ENCODE measurements around the gene KRTAP10-6. TPM values are rescaled to one million over a fixed set of nuclear protein-coding genes. Genes with fewer than 3 reads are reported as not detected.

The KRTAP10-6 gene
- total RNA-seq, 1 experiment from 2014 or later = not detected

DNA sequence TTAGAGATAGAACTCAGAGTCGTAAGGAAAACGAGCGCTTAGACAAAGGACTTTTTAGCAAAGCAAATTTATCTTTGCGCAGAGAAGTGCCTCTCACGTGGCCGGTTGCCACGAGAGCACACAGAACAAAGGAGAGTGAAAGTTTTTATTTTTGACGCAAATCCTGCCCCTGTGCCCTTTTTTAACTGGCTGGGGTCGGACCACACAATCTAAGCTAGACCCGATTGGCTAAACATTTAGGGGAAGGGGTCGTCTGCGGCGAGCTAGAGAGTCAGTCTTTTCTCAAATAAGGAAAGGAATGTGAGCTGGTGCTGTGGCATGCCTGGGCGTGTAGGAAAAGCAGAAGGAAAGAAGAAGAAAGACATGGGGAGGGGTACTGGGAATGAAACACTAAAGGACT, 43.4 kb downstream of the KRTAP10-6 start:
- H2AFZ ChIP-seq (ENCODE audit: low read depth, low read length, poor library complexity, severe bottlenecking) = no peak overlapping the region

DNA sequence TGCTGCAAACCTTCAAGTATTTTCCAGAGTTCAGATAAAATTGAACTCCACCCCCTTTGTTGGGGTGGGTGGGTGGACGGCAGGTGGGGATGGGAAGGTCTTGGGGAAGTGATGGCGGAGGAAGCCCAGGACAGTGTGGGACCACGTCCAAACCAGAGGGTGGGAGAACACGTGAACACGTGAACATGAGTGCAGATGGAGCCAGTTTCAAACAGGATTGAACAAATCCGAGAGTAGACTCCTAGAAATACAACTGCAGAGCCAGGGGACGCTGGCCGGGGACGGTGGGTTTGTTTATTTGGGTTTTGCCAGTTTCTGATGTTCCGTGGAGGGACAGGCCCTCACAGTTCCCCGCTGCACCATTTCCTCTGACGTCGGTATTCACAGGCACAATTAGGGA, 43.9 kb downstream of the KRTAP10-6 start:
- Histone ChIP-seq H3K9me3 (ENCODE audit: control insufficient read depth in 1 of 2, insufficient read depth in 1 of 2, low read depth in 1 of 2, low read length in 2 of 2) (peaks cover 5 to 12% of the 10 kb centered on the region in 2 experiments), H3K36me3 (ENCODE audit: control insufficient read depth in 1 of 2, insufficient read depth in 2 of 2, low read length in 2 of 2) (no peaks in the 10 kb centered on the region), H3K9ac (ENCODE audit: low read length) (no peak overlapping the region), H3K27me3 (ENCODE audit: insufficient read depth, low read length) (no peaks in the 10 kb centered on the region), H3K27ac (ENCODE audit: low read depth, low read length) (no peak overlapping the region), H3K4me1 (ENCODE audit: control insufficient read depth in 1 of 2, insufficient read depth in 2 of 2, low read length in 2 of 2) (no peaks in the 10 kb centered on the region), H2AFZ (ENCODE audit: low read depth, low read length, poor library complexity, severe bottlenecking) (no peak overlapping the region), H4K20me1 (ENCODE audit: insufficient read depth) (no peaks in the 10 kb centered on the region), H3K79me2 (ENCODE audit: insufficient read depth, low read length) (no peaks in the 10 kb centered on the region), H3K4me3 (replicated peaks in 1 of 2; ENCODE audit: low read depth in 1 of 2, low read length in 2 of 2) (no peak overlapping the region), H3K9me2 (ENCODE audit: insufficient read depth) (no peaks in the 10 kb centered on the region), H3K4me2 (ENCODE audit: low read length) (no peak overlapping the region)
- RAD21 ChIA-PET (ENCODE audit: low non-redundant PET in 1 of 2, low total read pairs in 2 of 2, uncharacterized antibody in 2 of 2, unreplicated experiment in 2 of 2) = no interaction called here
- DNase-seq (ENCODE audit: low read depth, low spot score) = no peak
- no TSS peak for BruUV-seq (replicated peaks)
- intact Hi-C loops (cut with micrococcal nuclease) = no loop called here
- POLR2A ChIA-PET = no interaction called here
- no peak for ATAC-seq
- CTCF ChIA-PET = no interaction called here
- no peak for TF ChIP-seq ZNF274 (IDR thresholded peaks at IDR 0.05; ENCODE audit: low read depth, low read length)
- no peak for TF ChIP-seq JUND (IDR thresholded peaks at IDR 0.05)
- TF ChIP-seq, protein P1, sequence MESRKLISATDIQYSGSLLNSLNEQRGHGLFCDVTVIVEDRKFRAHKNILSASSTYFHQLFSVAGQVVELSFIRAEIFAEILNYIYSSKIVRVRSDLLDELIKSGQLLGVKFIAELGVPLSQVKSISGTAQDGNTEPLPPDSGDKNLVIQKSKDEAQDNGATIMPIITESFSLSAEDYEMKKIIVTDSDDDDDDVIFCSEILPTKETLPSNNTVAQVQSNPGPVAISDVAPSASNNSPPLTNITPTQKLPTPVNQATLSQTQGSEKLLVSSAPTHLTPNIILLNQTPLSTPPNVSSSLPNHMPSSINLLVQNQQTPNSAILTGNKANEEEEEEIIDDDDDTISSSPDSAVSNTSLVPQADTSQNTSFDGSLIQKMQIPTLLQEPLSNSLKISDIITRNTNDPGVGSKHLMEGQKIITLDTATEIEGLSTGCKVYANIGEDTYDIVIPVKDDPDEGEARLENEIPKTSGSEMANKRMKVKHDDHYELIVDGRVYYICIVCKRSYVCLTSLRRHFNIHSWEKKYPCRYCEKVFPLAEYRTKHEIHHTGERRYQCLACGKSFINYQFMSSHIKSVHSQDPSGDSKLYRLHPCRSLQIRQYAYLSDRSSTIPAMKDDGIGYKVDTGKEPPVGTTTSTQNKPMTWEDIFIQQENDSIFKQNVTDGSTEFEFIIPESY (IDR thresholded peaks at IDR 0.05; ENCODE audit: extremely low read depth, insufficient replicate concordance, low read length) = no peak
- no peak for TF ChIP-seq POLR2A (IDR thresholded peaks at IDR 0.05; ENCODE audit: borderline replicate concordance, extremely low read depth, insufficient read depth, insufficient read length)
- TF ChIP-seq, protein P2, sequence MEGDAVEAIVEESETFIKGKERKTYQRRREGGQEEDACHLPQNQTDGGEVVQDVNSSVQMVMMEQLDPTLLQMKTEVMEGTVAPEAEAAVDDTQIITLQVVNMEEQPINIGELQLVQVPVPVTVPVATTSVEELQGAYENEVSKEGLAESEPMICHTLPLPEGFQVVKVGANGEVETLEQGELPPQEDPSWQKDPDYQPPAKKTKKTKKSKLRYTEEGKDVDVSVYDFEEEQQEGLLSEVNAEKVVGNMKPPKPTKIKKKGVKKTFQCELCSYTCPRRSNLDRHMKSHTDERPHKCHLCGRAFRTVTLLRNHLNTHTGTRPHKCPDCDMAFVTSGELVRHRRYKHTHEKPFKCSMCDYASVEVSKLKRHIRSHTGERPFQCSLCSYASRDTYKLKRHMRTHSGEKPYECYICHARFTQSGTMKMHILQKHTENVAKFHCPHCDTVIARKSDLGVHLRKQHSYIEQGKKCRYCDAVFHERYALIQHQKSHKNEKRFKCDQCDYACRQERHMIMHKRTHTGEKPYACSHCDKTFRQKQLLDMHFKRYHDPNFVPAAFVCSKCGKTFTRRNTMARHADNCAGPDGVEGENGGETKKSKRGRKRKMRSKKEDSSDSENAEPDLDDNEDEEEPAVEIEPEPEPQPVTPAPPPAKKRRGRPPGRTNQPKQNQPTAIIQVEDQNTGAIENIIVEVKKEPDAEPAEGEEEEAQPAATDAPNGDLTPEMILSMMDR (IDR thresholded peaks at IDR 0.05 in 2 of 3, conservative IDR thresholded peaks at IDR 0.05 in 1 of 3; ENCODE audit: borderline replicate concordance in 1 of 3, insufficient read depth in 1 of 3, low read depth in 2 of 3, low read length in 2 of 3) = no peak
- no peak for TF ChIP-seq RAD21 (IDR thresholded peaks at IDR 0.05; ENCODE audit: low read depth)

More for the DNA sequence above, 43.4 kb downstream of the KRTAP10-6 start:
- H3K9ac ChIP-seq (ENCODE audit: low read length) = no peak overlapping the region
- peaks cover 0 to 9% of the 10 kb centered on the region in 2 experiments; a peak in 2 of 4 replicates for H3K9me3 ChIP-seq (ENCODE audit: control insufficient read depth in 1 of 2, insufficient read depth in 1 of 2, low read depth in 1 of 2, low read length in 2 of 2)
- no peaks in the 10 kb centered on the region for H3K79me2 ChIP-seq (ENCODE audit: insufficient read depth, low read length)
- H3K27ac ChIP-seq (ENCODE audit: low read depth, low read length) = no peak overlapping the region
- intact Hi-C loops (cut with micrococcal nuclease) = no loop called here
- BruUV-seq (replicated peaks) = no TSS peak
- POLR2A ChIA-PET = no interaction called here
- no peaks in the 10 kb centered on the region for H3K27me3 ChIP-seq (ENCODE audit: insufficient read depth, low read length)
- no peak for DNase-seq (ENCODE audit: low read depth, low spot score)
- no peaks in the 10 kb centered on the region for H3K36me3 ChIP-seq (ENCODE audit: control insufficient read depth in 1 of 2, insufficient read depth in 2 of 2, low read length in 2 of 2)
- H3K4me1 ChIP-seq (ENCODE audit: control insufficient read depth in 1 of 2, insufficient read depth in 2 of 2, low read length in 2 of 2) = no peaks in the 10 kb centered on the region
- TF ChIP-seq, protein P2 (IDR thresholded peaks at IDR 0.05 in 2 of 3, conservative IDR thresholded peaks at IDR 0.05 in 1 of 3; ENCODE audit: borderline replicate concordance in 1 of 3, insufficient read depth in 1 of 3, low read depth in 2 of 3, low read length in 2 of 3) = no peak
- no peak for TF ChIP-seq SRF (IDR thresholded peaks at IDR 0.05; ENCODE audit: low read depth)
- no peak for ATAC-seq
- CTCF ChIA-PET = no interaction called here
- H3K9me2 ChIP-seq (ENCODE audit: insufficient read depth) = no peaks in the 10 kb centered on the region
- no peak overlapping the region for H3K4me3 ChIP-seq (replicated peaks in 1 of 2; ENCODE audit: low read depth in 1 of 2, low read length in 2 of 2)
- RAD21 ChIA-PET (ENCODE audit: low non-redundant PET in 1 of 2, low total read pairs in 2 of 2, uncharacterized antibody in 2 of 2, unreplicated experiment in 2 of 2) = no interaction called here
- H3K4me2 ChIP-seq (ENCODE audit: low read length) = no peak overlapping the region
- H4K20me1 ChIP-seq (ENCODE audit: insufficient read depth) = no peaks in the 10 kb centered on the region

Data from HCT116 (cell line).